ENCODE data around the gene KCNH4.

KCNH4 gene

DNA sequence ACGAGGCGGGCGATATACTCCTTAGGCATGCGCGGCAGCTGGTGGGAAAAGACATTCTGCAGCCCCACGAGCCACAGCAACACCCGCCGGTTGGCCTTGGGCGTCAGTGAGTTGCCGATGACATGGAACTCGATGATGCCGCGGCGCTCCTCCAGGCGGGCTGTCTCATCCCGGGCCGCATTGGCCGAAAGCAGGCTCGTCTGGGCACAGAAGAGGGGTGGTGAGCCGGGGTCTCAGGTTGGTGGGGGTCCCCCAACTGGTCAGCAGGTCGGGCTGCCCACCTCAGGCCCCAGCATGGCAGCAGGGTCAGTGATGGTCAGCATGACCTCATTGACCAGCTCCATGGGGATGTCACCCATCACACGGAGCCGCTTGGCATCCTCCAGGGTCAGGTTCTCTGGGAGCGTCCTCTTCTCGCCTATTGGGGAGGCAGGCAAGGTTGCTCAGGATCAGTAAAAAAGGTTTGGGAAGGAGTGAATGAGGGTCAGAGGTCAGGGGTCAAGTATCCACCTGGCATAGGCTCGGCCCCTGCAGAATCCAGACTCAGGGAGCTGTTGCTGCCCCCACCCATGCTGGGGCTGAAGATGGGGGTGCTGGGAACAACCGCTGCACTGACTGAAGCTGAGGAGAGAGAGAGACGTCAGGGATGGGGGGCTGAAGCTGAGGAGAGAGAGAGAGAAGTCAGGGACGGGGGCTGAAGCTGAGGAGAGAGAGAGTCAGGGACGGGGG lies 63.4 kb downstream of the KCNH4 start:
- Histone ChIP-seq H3K9ac (ENCODE audit: low read depth, low read length) (no peak overlapping the region), H3K9me3 (ENCODE audit: insufficient read depth, low read depth, low read length) (no peaks in the 10 kb centered on the region), H3K27ac (ENCODE audit: low read length) (no peak overlapping the region), H3K4me3 (ENCODE audit: low read length) (no peak overlapping the region), H3K36me3 (ENCODE audit: insufficient read depth, low read depth, low read length) (peaks cover 21% of the 10 kb centered on the region), H3K27me3 (ENCODE audit: insufficient read depth, low read length) (no peaks in the 10 kb centered on the region), H3K4me1 (ENCODE audit: insufficient read depth, low read length) (peaks cover 3% of the 10 kb centered on the region; the same call in 1 of the 2 replicates)

DNA sequence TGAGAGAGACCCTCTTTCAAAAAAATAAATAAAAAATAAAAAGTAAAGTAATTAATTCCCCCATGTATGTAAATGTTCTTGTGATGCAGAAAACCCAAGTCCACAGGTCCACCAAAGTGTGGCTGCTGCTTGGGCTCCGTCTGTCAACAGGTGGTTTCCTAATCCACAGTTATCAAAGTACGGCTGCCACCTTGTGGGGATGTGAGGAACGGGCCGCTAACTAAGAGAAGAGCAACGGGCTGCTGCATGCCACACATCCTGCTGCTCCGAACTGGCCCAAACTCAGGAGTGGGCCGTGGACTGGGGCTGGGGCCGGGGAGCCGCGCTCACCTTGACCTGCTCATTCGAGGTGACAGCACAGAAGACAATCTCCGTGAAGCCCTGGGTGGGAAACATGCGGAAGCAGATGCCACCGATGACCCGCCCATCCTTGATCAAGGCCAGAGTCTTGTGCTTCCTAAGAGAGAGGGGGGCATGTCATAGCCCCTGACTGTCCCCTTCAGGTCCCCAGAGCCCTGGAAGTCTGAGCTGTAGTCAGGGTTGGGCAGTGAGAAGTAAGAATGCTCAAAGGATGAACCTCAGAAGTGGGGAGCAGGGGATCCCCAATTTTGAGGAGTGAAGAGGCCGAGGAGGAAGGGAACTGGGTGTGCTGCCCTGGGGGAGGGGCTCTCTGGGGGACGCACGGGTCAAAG lies 64.1 kb downstream of the KCNH4 start:
- H3K9ac ChIP-seq (ENCODE audit: low read depth, low read length), result no peak overlapping the region
- H3K4me1 ChIP-seq (ENCODE audit: insufficient read depth, low read length), result no peaks in the 10 kb centered on the region; the same call in 1 of the 2 replicates
- peaks cover 21% of the 10 kb centered on the region for H3K36me3 ChIP-seq (ENCODE audit: insufficient read depth, low read depth, low read length)
- no peaks in the 10 kb centered on the region for H3K27me3 ChIP-seq (ENCODE audit: insufficient read depth, low read length)
- no peak overlapping the region for H3K4me3 ChIP-seq (ENCODE audit: low read length)
- no peaks in the 10 kb centered on the region for H3K9me3 ChIP-seq (ENCODE audit: insufficient read depth, low read depth, low read length)
- H3K27ac ChIP-seq (ENCODE audit: low read length), result no peak overlapping the region

GRCh38 chr17:42114118-42114517 lies 66.8 kb downstream of the KCNH4 start:
- Histone ChIP-seq H3K4me1 (ENCODE audit: insufficient read depth, low read length) (no peaks in the 10 kb centered on the region), H3K9ac (ENCODE audit: low read depth, low read length) (no peak overlapping the region)

GRCh38 chr17:42113293-42114069 lies 67.5 kb downstream of the KCNH4 start:
- Histone ChIP-seq H3K27me3 (ENCODE audit: insufficient read depth, low read length) (no peaks in the 10 kb centered on the region), H3K9ac (ENCODE audit: low read depth, low read length) (no peak overlapping the region), H3K27ac (ENCODE audit: low read length) (no peak overlapping the region), H3K4me3 (ENCODE audit: low read length) (no peak overlapping the region), H3K36me3 (ENCODE audit: insufficient read depth, low read depth, low read length) (peaks cover 21% of the 10 kb centered on the region), H3K9me3 (ENCODE audit: insufficient read depth, low read depth, low read length) (no peaks in the 10 kb centered on the region), H3K4me1 (ENCODE audit: insufficient read depth, low read length) (no peaks in the 10 kb centered on the region)

More at GRCh38 chr17:42114118-42114517, 66.8 kb downstream of the KCNH4 start:
- H3K36me3 ChIP-seq (ENCODE audit: insufficient read depth, low read depth, low read length), result peaks cover 21% of the 10 kb centered on the region
- no peak overlapping the region for H3K4me3 ChIP-seq (ENCODE audit: low read length)
- no peaks in the 10 kb centered on the region for H3K9me3 ChIP-seq (ENCODE audit: insufficient read depth, low read depth, low read length)
- no peak overlapping the region for H3K27ac ChIP-seq (ENCODE audit: low read length)
- H3K27me3 ChIP-seq (ENCODE audit: insufficient read depth, low read length), result no peaks in the 10 kb centered on the region

GRCh38 chr17:42112552-42113176 lies 68.3 kb downstream of the KCNH4 start, which contains the start of gene DHX58:
TSS of gene DHX58 (minus strand) at chr17:42112714. CDS start at chr17:42111892, 822 bp downstream.
- Histone ChIP-seq H3K4me1 (ENCODE audit: insufficient read depth, low read length) (no peaks in the 10 kb centered on the region), H3K9me3 (ENCODE audit: insufficient read depth, low read depth, low read length) (no peaks in the 10 kb centered on the region), H3K36me3 (ENCODE audit: insufficient read depth, low read depth, low read length) (peaks cover 21% of the 10 kb centered on the region), H3K9ac (ENCODE audit: low read depth, low read length) (no peak within 1 kb of the TSS), H3K27me3 (ENCODE audit: insufficient read depth, low read length) (no peaks in the 10 kb centered on the region), H3K4me3 (ENCODE audit: low read length) (no peak within 1 kb of the TSS), H3K27ac (ENCODE audit: low read length) (no peak within 1 kb of the TSS)

GRCh38 chr17:42111871-42112551 lies 68.9 kb downstream of the KCNH4 start:
- H3K27ac ChIP-seq (ENCODE audit: low read length), result no peak overlapping the region
- peaks cover 21% of the 10 kb centered on the region for H3K36me3 ChIP-seq (ENCODE audit: insufficient read depth, low read depth, low read length)
- H3K4me1 ChIP-seq (ENCODE audit: insufficient read depth, low read length), result no peaks in the 10 kb centered on the region
- no peak overlapping the region for H3K4me3 ChIP-seq (ENCODE audit: low read length)
- no peaks in the 10 kb centered on the region for H3K27me3 ChIP-seq (ENCODE audit: insufficient read depth, low read length)
- no peak overlapping the region for H3K9ac ChIP-seq (ENCODE audit: low read depth, low read length)
- H3K9me3 ChIP-seq (ENCODE audit: insufficient read depth, low read depth, low read length), result no peaks in the 10 kb centered on the region

- H3K4me1 ChIP-seq (ENCODE audit: insufficient read depth, low read length), result no peaks in the 10 kb centered on the region
Observed at GRCh38 chr17:42111265-42111636, 69.7 kb downstream of the KCNH4 start.

DNA sequence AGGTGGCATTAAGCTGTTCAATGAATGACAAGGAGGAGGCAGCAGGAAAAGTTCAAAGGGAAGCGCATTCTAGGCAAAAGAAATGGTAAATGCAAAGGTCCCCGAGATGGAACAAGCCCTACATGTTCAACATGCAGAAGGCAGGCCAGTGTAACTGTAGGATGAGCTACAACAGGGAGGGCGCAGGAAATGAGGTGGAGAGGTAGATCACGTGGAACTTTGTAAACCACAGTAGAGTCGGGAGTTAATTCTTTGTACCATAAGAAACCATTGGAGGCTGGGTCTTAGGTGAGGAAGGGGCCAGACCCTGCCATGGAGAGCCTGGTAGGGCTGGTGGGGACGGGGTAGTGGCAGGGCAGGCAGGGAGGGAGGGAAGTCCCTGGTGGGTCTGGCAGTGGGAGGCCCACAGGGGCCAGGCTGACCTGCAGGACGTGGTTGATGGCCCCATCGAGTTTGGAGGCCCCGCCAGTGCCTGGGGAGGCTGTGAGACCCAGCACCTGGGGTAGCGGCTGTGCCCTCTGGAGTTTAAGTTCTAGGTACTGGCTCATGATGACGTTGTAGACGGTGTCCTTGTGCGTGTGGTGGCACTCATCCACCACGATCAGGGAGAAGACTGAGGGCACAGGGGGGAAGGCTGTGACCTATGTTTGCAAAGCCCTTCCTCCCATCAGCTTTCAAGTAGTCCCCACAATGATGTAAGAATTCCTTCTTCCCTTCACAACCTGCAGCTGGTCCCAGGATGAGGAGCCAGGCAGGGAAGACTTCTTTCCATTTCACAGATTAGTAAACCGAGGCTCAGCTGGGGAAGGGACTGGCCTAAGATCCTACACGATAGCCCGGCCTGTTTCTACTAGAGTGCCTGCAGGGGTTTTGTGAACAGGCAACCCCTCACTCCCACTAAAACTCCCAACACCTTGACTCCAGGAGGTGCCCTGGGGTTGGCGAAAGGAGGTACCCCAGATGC lies 70.4 kb downstream of the KCNH4 start:
- Histone ChIP-seq H3K9me3 (ENCODE audit: insufficient read depth, low read depth, low read length) (no peaks in the 10 kb centered on the region), H3K27ac (ENCODE audit: low read length) (no peak overlapping the region), H3K4me1 (ENCODE audit: insufficient read depth, low read length) (no peaks in the 10 kb centered on the region), H3K4me3 (ENCODE audit: low read length) (no peak overlapping the region), H3K9ac (ENCODE audit: low read depth, low read length) (no peak overlapping the region), H3K27me3 (ENCODE audit: insufficient read depth, low read length) (no peaks in the 10 kb centered on the region), H3K36me3 (ENCODE audit: insufficient read depth, low read depth, low read length) (peaks cover 19% of the 10 kb centered on the region)

More at GRCh38 chr17:42111265-42111636, 69.7 kb downstream of the KCNH4 start:
- Histone ChIP-seq H3K4me3 (ENCODE audit: low read length) (no peak overlapping the region), H3K9ac (ENCODE audit: low read depth, low read length) (no peak overlapping the region), H3K36me3 (ENCODE audit: insufficient read depth, low read depth, low read length) (peaks cover 21% of the 10 kb centered on the region), H3K27me3 (ENCODE audit: insufficient read depth, low read length) (no peaks in the 10 kb centered on the region), H3K9me3 (ENCODE audit: insufficient read depth, low read depth, low read length) (no peaks in the 10 kb centered on the region), H3K27ac (ENCODE audit: low read length) (no peak overlapping the region)

DNA sequence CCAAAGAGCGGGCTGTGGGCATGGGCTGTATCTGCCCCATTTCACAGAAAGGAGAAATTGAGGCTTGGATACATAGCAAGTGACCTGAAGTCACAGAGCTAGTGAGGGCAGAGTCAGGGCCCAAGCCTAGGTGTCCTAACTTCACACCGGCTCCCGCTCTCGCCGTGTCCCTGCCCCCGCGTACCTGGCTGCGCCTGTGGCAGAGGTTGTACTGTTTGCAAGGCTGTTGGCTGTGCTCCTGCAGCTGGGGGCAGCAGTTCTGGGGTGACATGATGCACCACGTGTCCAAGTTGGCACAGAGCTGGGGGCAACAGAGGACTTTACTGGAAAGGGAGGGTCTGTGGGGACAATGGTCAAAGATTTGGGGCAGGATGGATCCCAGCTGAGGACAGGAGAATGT lies 71.9 kb downstream of the KCNH4 start:
- 0 out of 2 replicates have a peak, but pooled peaks cover 8% of the 10 kb centered on the region for H3K36me3 ChIP-seq (ENCODE audit: insufficient read depth, low read depth, low read length)
- no peak overlapping the region for H3K9ac ChIP-seq (ENCODE audit: low read depth, low read length)
- H3K27ac ChIP-seq (ENCODE audit: low read length), result no peak overlapping the region
- H3K4me3 ChIP-seq (ENCODE audit: low read length), result no peak overlapping the region
- no peaks in the 10 kb centered on the region for H3K9me3 ChIP-seq (ENCODE audit: insufficient read depth, low read depth, low read length)
- no peaks in the 10 kb centered on the region for H3K27me3 ChIP-seq (ENCODE audit: insufficient read depth, low read length)
- H3K4me1 ChIP-seq (ENCODE audit: insufficient read depth, low read length), result no peaks in the 10 kb centered on the region
